ENCODE measurements around the gene C1orf35.

Gene C1orf35

GRCh38 chr1:228100822-228101613 is 2.1 kb downstream of the C1orf35 start:
- H3K4me3 ChIP-seq (ENCODE audit: control insufficient read depth, low read depth, low read length), result no peak overlapping the region
- DNase-seq (ENCODE audit: low read depth), result no peak
- no peak for TF ChIP-seq CTCF (conservative IDR thresholded peaks at IDR 0.05; ENCODE audit: control insufficient read depth, insufficient read depth, low read depth, low read length)

GRCh38 chr1:228099331-228099732 is 3.8 kb downstream of the C1orf35 start:
- H3K4me3 ChIP-seq (ENCODE audit: control insufficient read depth, low read depth, low read length), result no peak overlapping the region
- no peak for DNase-seq (ENCODE audit: low read depth)
- no peak for TF ChIP-seq CTCF (conservative IDR thresholded peaks at IDR 0.05; ENCODE audit: control insufficient read depth, insufficient read depth, low read depth, low read length)

DNA sequence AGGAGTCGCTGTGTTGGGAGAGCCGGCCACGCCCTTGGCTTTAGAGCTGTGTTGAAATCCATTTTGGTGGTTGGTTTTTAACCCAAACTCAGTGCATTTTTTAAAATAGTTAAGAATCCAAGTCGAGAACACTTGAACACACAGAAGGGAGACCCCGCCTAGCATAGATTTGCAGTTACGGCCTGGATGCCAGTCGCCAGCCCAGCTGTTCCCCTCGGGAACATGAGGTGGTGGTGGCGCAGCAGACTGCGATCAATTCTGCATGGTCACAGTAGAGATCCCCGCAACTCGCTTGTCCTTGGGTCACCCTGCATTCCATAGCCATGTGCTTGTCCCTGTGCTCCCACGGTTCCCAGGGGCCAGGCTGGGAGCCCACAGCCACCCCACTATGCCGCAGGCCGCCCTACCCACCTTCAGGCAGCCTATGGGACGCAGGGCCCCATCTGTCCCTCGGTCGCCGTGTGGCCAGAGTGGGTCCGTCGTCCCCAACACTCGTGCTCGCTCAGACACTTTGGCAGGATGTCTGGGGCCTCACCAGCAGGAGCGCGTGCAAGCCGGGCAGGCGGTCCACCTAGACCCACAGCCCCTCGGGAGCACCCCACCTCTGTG is 4.7 kb downstream of the C1orf35 start:
- no peak for TF ChIP-seq CTCF (conservative IDR thresholded peaks at IDR 0.05; ENCODE audit: control insufficient read depth, insufficient read depth, low read depth, low read length)
- H3K4me3 ChIP-seq (ENCODE audit: control insufficient read depth, low read depth, low read length), result no peak overlapping the region
- no peak for DNase-seq (ENCODE audit: low read depth)

GRCh38 chr1:228097333-228098081 is 5.6 kb downstream of the C1orf35 start:
- no peak overlapping the region for H3K4me3 ChIP-seq (ENCODE audit: control insufficient read depth, low read depth, low read length)
- no peak for DNase-seq (ENCODE audit: low read depth)
- no peak for TF ChIP-seq CTCF (conservative IDR thresholded peaks at IDR 0.05; ENCODE audit: control insufficient read depth, insufficient read depth, low read depth, low read length)

GRCh38 chr1:228096416-228097332 is 6.5 kb downstream of the C1orf35 start:
- H3K4me3 ChIP-seq (ENCODE audit: control insufficient read depth, low read depth, low read length), result no peak overlapping the region
- no peak for DNase-seq (ENCODE audit: low read depth)
- no peak for TF ChIP-seq CTCF (conservative IDR thresholded peaks at IDR 0.05; ENCODE audit: control insufficient read depth, insufficient read depth, low read depth, low read length)

DNA sequence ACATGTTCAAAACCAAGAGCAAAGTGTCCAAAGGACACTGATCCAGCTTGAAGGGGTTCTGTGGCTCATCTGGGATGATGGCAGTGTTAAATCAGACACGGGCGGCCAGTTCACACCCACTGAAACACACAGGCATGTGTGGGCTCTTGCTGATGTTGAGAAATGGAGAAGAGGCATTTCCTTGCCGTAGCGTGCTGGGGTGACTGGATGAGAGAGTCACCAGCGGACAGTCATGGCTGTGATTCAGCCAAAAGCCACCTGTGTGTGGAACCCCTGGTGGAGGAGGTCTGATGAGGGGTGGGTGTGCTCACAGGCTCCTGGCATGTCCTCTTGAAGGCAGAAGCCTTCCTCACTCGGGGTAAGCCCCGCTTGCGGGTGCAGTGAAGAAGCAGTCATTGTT is 7.2 kb downstream of the C1orf35 start:
- TF ChIP-seq CTCF (conservative IDR thresholded peaks at IDR 0.05; ENCODE audit: control insufficient read depth, insufficient read depth, low read depth, low read length), result no peak
- no peak for DNase-seq (ENCODE audit: low read depth)
- H3K4me3 ChIP-seq (ENCODE audit: control insufficient read depth, low read depth, low read length), result no peak overlapping the region

Data from fibroblast of mammary gland (primary cell).